Middle frontal gyrus (tissue), 1 donor: ENCODE results near the gene TRIM24.

ENCODE experiments used
- DNase-seq: peaks from one replicate; pipeline ENCODE4 v3.0.0-alpha.2; 2015; ENCODE audit warnings: low spot score; ENCODE audit errors: extremely low spot score

Gene TRIM24

GRCh38 chr7:138618933-138619332 lies 158.9 kb downstream of the TRIM24 start:
- DNase-seq: no peak

DNA sequence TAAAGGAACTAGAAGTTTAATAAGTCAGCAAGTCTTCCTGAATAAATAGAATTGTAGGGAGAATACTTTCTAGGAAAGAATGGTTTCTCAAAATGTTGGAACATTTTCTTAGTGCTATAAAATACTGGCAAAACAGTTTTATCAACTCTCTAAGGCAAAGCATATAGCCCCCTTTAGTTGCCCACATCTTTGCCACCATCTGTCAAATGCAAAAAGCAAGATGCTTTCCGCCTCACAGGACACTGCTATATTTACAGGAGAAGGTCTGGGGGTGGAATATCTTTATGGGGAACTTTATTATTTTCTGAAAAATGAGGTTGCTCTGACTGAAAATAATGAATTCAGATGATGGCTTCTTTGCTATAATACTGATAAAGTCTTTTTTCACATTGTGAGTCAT lies 162.8 kb downstream of the TRIM24 start:
- DNase-seq: no peak

- DNase-seq: no peak
Measured at GRCh38 chr7:138625084-138625848, 165.2 kb downstream of the TRIM24 start.

DNA sequence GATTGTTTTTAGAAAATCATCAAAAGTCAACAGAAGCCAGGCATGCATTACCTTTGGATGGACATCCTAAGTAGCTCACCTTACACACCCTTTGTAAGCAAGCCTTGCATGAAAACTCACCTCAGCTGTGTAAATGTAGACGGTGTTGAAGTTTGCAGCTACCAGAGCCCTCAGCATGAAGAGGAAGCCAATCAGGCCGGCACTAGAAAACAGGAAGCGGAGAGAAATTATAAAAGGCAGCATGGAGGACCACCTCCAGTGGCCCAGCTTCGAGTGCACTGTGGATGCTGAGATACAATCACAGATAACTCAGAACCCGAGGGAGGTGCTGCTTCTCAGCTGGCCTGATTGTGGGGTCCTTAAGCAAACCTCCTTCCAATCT lies 165.8 kb downstream of the TRIM24 start:
- no peak for DNase-seq

DNA sequence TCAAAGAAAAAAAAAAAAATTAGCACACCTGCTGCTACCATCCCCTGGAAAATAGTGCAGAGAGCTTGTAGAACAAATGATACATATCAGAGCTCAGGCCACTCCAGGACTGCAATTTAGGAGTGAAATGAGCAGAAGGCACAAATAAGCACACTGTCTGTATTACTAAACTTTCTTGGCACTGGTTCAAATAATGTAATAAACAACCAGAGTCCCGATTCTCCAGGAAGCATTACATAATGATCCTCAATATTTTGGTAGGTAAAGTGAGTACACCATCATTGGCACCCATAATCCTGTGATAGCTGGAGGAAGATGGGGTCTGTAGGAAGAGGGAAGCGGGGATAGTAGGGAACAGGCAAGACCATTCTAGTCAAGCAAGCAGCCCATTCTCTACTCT lies 166.8 kb downstream of the TRIM24 start:
- no peak for DNase-seq

GRCh38 chr7:138627361-138627760 lies 167.3 kb downstream of the TRIM24 start:
- no peak for DNase-seq

- DNase-seq: no peak
Measured at GRCh38 chr7:138630059-138630610, 170.1 kb downstream of the TRIM24 start.

GRCh38 chr7:138632384-138632783 lies 172.3 kb downstream of the TRIM24 start:
- no peak for DNase-seq

- no peak for DNase-seq
Measured at GRCh38 chr7:138632826-138633602, 173.0 kb downstream of the TRIM24 start.
